ENCODE data around the gene OVCA2. TPM values are rescaled to one million over a fixed set of nuclear protein-coding genes. Genes with fewer than 3 reads are reported as not detected.

Gene OVCA2
- polyA plus RNA-seq, 1 donor (not counting 4 experiments of a cell fraction or from before 2014, with no cell fraction given) = 41.2 TPM

GRCh38 chr17:2057175-2057759, 15.4 kb downstream of the OVCA2 start:
- H3K79me2 ChIP-seq (ENCODE audit: control insufficient read depth, insufficient read depth, low read length) = peaks cover 5% of the 10 kb centered on the region
- no peak for DNase-seq (ENCODE audit: low read depth, low spot score)

GRCh38 chr17:2057760-2058585, 16.2 kb downstream of the OVCA2 start:
- H3K9me3 ChIP-seq (ENCODE audit: control insufficient read depth, low read depth, low read length) = no peaks in the 10 kb centered on the region
- dilution Hi-C loops (cut with MboI; ENCODE audit: extremely low pct_ligation_motif_present, low sequenced_read_pairs) = no loop called here
- H3K27me3 ChIP-seq (ENCODE audit: control insufficient read depth, extremely low read depth, insufficient read depth, low read length) = peaks cover 7% of the 10 kb centered on the region
- H4K20me1 ChIP-seq (ENCODE audit: control insufficient read depth, extremely low read depth, insufficient read depth, low read length) = peaks cover 4% of the 10 kb centered on the region
- TF ChIP-seq EZH2 (IDR thresholded peaks at IDR 0.05; ENCODE audit: low read length) (no peak), CTCF (optimal IDR thresholded peaks at IDR 0.05 in 1 of 3, IDR thresholded peaks at IDR 0.05 in 1 of 3, conservative IDR thresholded peaks at IDR 0.05 in 1 of 3; ENCODE audit: extremely low read depth in 1 of 3, insufficient read depth in 2 of 3, low read length in 3 of 3) (no peak)
- FAIRE-seq = no peak
- no peak overlapping the region for H3K4me2 ChIP-seq (ENCODE audit: control insufficient read depth, extremely low read depth, insufficient read depth, low read depth, low read length)
- no peak overlapping the region for H3K4me3 ChIP-seq (ENCODE audit: control insufficient read depth in 2 of 3, extremely low read depth in 1 of 3, insufficient read depth in 2 of 3, low read depth in 1 of 3, low read length in 3 of 3)
- H3K36me3 ChIP-seq (ENCODE audit: control insufficient read depth in 2 of 2, extremely low read depth in 1 of 2, insufficient read depth in 2 of 2, low read length in 2 of 2) = peaks cover 4 to 9% of the 10 kb centered on the region in 2 experiments
- peaks cover 5% of the 10 kb centered on the region for H3K79me2 ChIP-seq (ENCODE audit: control insufficient read depth, insufficient read depth, low read length)
- H3K9ac ChIP-seq (ENCODE audit: control insufficient read depth, extremely low read depth, insufficient read depth, low read length) = no peak overlapping the region
- H3K27ac ChIP-seq (ENCODE audit: control insufficient read depth, insufficient read depth, low read length) = no peak overlapping the region
- H3K4me1 ChIP-seq (ENCODE audit: control insufficient read depth, extremely low read depth, insufficient read depth, low read length) = peaks cover 14% of the 10 kb centered on the region
- no peak for DNase-seq (ENCODE audit: low read depth, low spot score)
- H3K9me1 ChIP-seq (ENCODE audit: control insufficient read depth, extremely low read depth, insufficient read depth, low read length) = no peaks in the 10 kb centered on the region
- no peak overlapping the region for H2AFZ ChIP-seq (ENCODE audit: control insufficient read depth, low read length)

More at GRCh38 chr17:2057175-2057759, 15.4 kb downstream of the OVCA2 start:
- dilution Hi-C loops (cut with MboI; ENCODE audit: extremely low pct_ligation_motif_present, low sequenced_read_pairs) = no loop called here
- H3K36me3 ChIP-seq (ENCODE audit: control insufficient read depth in 2 of 2, extremely low read depth in 1 of 2, insufficient read depth in 2 of 2, low read length in 2 of 2) = peaks cover 4 to 7% of the 10 kb centered on the region in 2 experiments
- no peak overlapping the region for H3K4me3 ChIP-seq (ENCODE audit: control insufficient read depth in 2 of 3, extremely low read depth in 1 of 3, insufficient read depth in 2 of 3, low read depth in 1 of 3, low read length in 3 of 3)
- no peak overlapping the region for H3K4me2 ChIP-seq (ENCODE audit: control insufficient read depth, extremely low read depth, insufficient read depth, low read depth, low read length)
- peaks cover 4% of the 10 kb centered on the region for H4K20me1 ChIP-seq (ENCODE audit: control insufficient read depth, extremely low read depth, insufficient read depth, low read length)
- TF ChIP-seq CTCF (optimal IDR thresholded peaks at IDR 0.05 in 1 of 3, IDR thresholded peaks at IDR 0.05 in 1 of 3, conservative IDR thresholded peaks at IDR 0.05 in 1 of 3; ENCODE audit: extremely low read depth in 1 of 3, insufficient read depth in 2 of 3, low read length in 3 of 3) = no peak
- TF ChIP-seq EZH2 (IDR thresholded peaks at IDR 0.05; ENCODE audit: low read length) = no peak
- no peak overlapping the region for H3K27ac ChIP-seq (ENCODE audit: control insufficient read depth, insufficient read depth, low read length)
- no peaks in the 10 kb centered on the region for H3K9me3 ChIP-seq (ENCODE audit: control insufficient read depth, low read depth, low read length)
- H3K27me3 ChIP-seq (ENCODE audit: control insufficient read depth, extremely low read depth, insufficient read depth, low read length) = peaks cover 7% of the 10 kb centered on the region
- H2AFZ ChIP-seq (ENCODE audit: control insufficient read depth, low read length) = no peak overlapping the region
- FAIRE-seq = no peak
- H3K9me1 ChIP-seq (ENCODE audit: control insufficient read depth, extremely low read depth, insufficient read depth, low read length) = no peaks in the 10 kb centered on the region
- H3K9ac ChIP-seq (ENCODE audit: control insufficient read depth, extremely low read depth, insufficient read depth, low read length) = no peak overlapping the region
- peaks cover 14% of the 10 kb centered on the region for H3K4me1 ChIP-seq (ENCODE audit: control insufficient read depth, extremely low read depth, insufficient read depth, low read length)

All from keratinocyte (primary cell).